Osteoblast (primary cell): ENCODE data around the gene HSD11B1L. TPM values are rescaled to one million over a fixed set of nuclear protein-coding genes. Genes with fewer than 3 reads are reported as not detected.

Experiments used
- DNase-seq: peaks from one replicate; pipeline ENCODE4 v3.0.0; 2011; ENCODE audit warnings: low spot score, mixed read lengths; ENCODE audit not compliant: insufficient read length; ENCODE audit errors: missing footprints
- H2AFZ ChIP-seq: 2 replicates; pipeline ENCODE4 v1.6.0; 2011; ENCODE audit warnings: mild to moderate bottlenecking, low read length
- H3K27ac ChIP-seq: 2 replicates; pipeline ENCODE4 v1.5.1; 2011; ENCODE audit warnings: mild to moderate bottlenecking, low read depth, low read length, moderate library complexity
- H3K27me3 ChIP-seq: 2 replicates; pipeline ENCODE4 v1.6.0; 2012; ENCODE audit warnings: mild to moderate bottlenecking, control low read depth, inconsistent platforms, low read length, moderate library complexity; ENCODE audit not compliant: insufficient read depth
- H3K36me3 ChIP-seq: 2 replicates; pipeline ENCODE4 v1.5.1; 2011; ENCODE audit warnings: mild to moderate bottlenecking, low read length, control low read depth, moderate library complexity; ENCODE audit not compliant: insufficient read depth
- H3K4me1 ChIP-seq: 2 replicates; pipeline ENCODE4 v1.5.1; 2011; ENCODE audit warnings: mild to moderate bottlenecking, low read length, control low read depth, moderate library complexity; ENCODE audit not compliant: insufficient read depth
- H3K4me2 ChIP-seq: 2 replicates; pipeline ENCODE4 v1.6.0; 2011; ENCODE audit warnings: mild to moderate bottlenecking, low read length; ENCODE audit not compliant: insufficient read depth
- H3K4me3 ChIP-seq: fragments of 200-600 bp; sonication (generic); 3 replicates; pipeline ENCODE4 v1.5.1; 2012; ENCODE audit warnings: mild to moderate bottlenecking, low read length, inconsistent platforms; ENCODE audit not compliant: insufficient read depth
- H3K79me2 ChIP-seq: 2 replicates; pipeline ENCODE4 v1.6.0; 2012; ENCODE audit warnings: mild to moderate bottlenecking, low read length, control low read depth, inconsistent platforms; ENCODE audit not compliant: insufficient read depth
- H3K9me3 ChIP-seq: 2 replicates; pipeline ENCODE4 v1.5.1; 2011; ENCODE audit warnings: low read depth, low read length, control low read depth
- H4K20me1 ChIP-seq: 2 replicates; pipeline ENCODE4 v1.6.0; 2012; ENCODE audit warnings: mild to moderate bottlenecking, low read length, control low read depth; ENCODE audit not compliant: insufficient read depth
- total RNA-seq: library from RNA; depleted of rRNA; stranded (reverse); fragments of >200 nt; gene quantifications from 2 replicates; pipeline ENCODE4 v1.2.3, GENCODE V29; 2012
- TF ChIP-seq, protein P1 (sequence below): IDR thresholded peaks from 2 replicates; pipeline ENCODE4 v1.5.1; 2011; ENCODE audit warnings: mild to moderate bottlenecking, low read depth, low read length, moderate library complexity; ENCODE audit errors: extremely low read depth

HSD11B1L gene
- total RNA-seq, 1 donor: 14.8 TPM

GRCh38 chr19:5682107-5682482 is 1.3 kb downstream of the HSD11B1L start:
- Histone ChIP-seq H3K27ac (no peak overlapping the region), H3K79me2 (peaks cover 12% of the 10 kb centered on the region), H3K4me1 (peaks cover 12% of the 10 kb centered on the region), H3K9me3 (no peaks in the 10 kb centered on the region), H3K27me3 (no peaks in the 10 kb centered on the region), H3K36me3 (no peaks in the 10 kb centered on the region), H3K4me2 (no peak overlapping the region), H2AFZ (no peak overlapping the region), H4K20me1 (no peaks in the 10 kb centered on the region), H3K4me3 (no peak overlapping the region)
- TF ChIP-seq, protein P1, sequence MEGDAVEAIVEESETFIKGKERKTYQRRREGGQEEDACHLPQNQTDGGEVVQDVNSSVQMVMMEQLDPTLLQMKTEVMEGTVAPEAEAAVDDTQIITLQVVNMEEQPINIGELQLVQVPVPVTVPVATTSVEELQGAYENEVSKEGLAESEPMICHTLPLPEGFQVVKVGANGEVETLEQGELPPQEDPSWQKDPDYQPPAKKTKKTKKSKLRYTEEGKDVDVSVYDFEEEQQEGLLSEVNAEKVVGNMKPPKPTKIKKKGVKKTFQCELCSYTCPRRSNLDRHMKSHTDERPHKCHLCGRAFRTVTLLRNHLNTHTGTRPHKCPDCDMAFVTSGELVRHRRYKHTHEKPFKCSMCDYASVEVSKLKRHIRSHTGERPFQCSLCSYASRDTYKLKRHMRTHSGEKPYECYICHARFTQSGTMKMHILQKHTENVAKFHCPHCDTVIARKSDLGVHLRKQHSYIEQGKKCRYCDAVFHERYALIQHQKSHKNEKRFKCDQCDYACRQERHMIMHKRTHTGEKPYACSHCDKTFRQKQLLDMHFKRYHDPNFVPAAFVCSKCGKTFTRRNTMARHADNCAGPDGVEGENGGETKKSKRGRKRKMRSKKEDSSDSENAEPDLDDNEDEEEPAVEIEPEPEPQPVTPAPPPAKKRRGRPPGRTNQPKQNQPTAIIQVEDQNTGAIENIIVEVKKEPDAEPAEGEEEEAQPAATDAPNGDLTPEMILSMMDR: no peak
- DNase-seq: no peak

GRCh38 chr19:5683177-5683886 is 2.5 kb downstream of the HSD11B1L start:
- no peaks in the 10 kb centered on the region for H4K20me1 ChIP-seq

GRCh38 chr19:5684694-5685430 is 4.0 kb downstream of the HSD11B1L start:
- Histone ChIP-seq H3K9me3 (no peaks in the 10 kb centered on the region), H3K4me3 (no peak overlapping the region), H2AFZ (no peak overlapping the region), H3K27ac (no peak overlapping the region), H3K4me1 (peaks cover 5% of the 10 kb centered on the region), H4K20me1 (no peaks in the 10 kb centered on the region), H3K79me2 (peaks cover 4% of the 10 kb centered on the region), H3K4me2 (no peak overlapping the region), H3K36me3 (no peaks in the 10 kb centered on the region), H3K27me3 (no peaks in the 10 kb centered on the region)
- TF ChIP-seq, protein P1: no peak
- peak; percentile 65 for DNase-seq

More at GRCh38 chr19:5683177-5683886, 2.5 kb downstream of the HSD11B1L start:
- H3K27me3 ChIP-seq: no peaks in the 10 kb centered on the region
- no peaks in the 10 kb centered on the region for H3K36me3 ChIP-seq
- H3K4me2 ChIP-seq: no peak overlapping the region
- DNase-seq: no peak
- no peak overlapping the region for H3K4me3 ChIP-seq
- TF ChIP-seq, protein P1: no peak
- no peak overlapping the region for H2AFZ ChIP-seq
- no peaks in the 10 kb centered on the region for H3K9me3 ChIP-seq
- H3K4me1 ChIP-seq: peaks cover 12% of the 10 kb centered on the region
- H3K79me2 ChIP-seq: peaks cover 12% of the 10 kb centered on the region
- H3K27ac ChIP-seq: no peak overlapping the region

GRCh38 chr19:5686326-5686646 is 5.5 kb downstream of the HSD11B1L start:
- TF ChIP-seq, protein P1: no peak
- Histone ChIP-seq H3K4me3 (peak overlapping the region; percentile 77), H3K36me3 (no peaks in the 10 kb centered on the region), H3K79me2 (peaks cover 12% of the 10 kb centered on the region), H3K27me3 (no peaks in the 10 kb centered on the region), H4K20me1 (peaks cover 12% of the 10 kb centered on the region), H2AFZ (no peak overlapping the region), H3K4me2 (peak overlapping the region; percentile 76), H3K27ac (no peak overlapping the region), H3K4me1 (peaks cover 4% of the 10 kb centered on the region), H3K9me3 (no peaks in the 10 kb centered on the region)
- DNase-seq: no peak
